Activated naive CD4-positive, alpha-beta T cell treated with anti-CD3 and anti-CD28 coated beads, Interleukin-2, amount 50 U/mL, for 24 hours (primary cell): ENCODE results near the gene MXRA5.
"Not testable (repeated sequence)": the region's sequence is repeated elsewhere in the genome, so short reads cannot be mapped to it uniquely, and the experiment has no call there.

Experiments
- H3K27ac Mint-ChIP-seq: one replicate; pipeline ENCODE4 v1.8.0; 2021; ENCODE audit warnings: mild to moderate bottlenecking, mixed read lengths
- H3K27me3 Mint-ChIP-seq: one replicate; pipeline ENCODE4 v1.8.0; 2021; ENCODE audit warnings: mixed read lengths
- H3K36me3 Mint-ChIP-seq: one replicate; pipeline ENCODE4 v1.8.0; 2021; ENCODE audit warnings: mixed read lengths
- H3K4me1 Mint-ChIP-seq: one replicate; pipeline ENCODE4 v1.8.0; 2021; ENCODE audit warnings: mixed read lengths
- H3K4me3 Mint-ChIP-seq: one replicate; pipeline ENCODE4 v1.8.0; 2021; ENCODE audit warnings: mild to moderate bottlenecking, mixed read lengths
- H3K9me3 Mint-ChIP-seq: one replicate; pipeline ENCODE4 v1.8.0; 2021; ENCODE audit warnings: mixed read lengths

MXRA5 gene

GRCh38 chrX:3360881-3361280, 14.4 kb upstream of the MXRA5 start:
- H3K9me3 Mint-ChIP-seq = no peaks in the 10 kb centered on the region
- H3K27ac Mint-ChIP-seq = no peak overlapping the region
- H3K36me3 Mint-ChIP-seq = no peaks in the 10 kb centered on the region
- no peaks in the 10 kb centered on the region for H3K27me3 Mint-ChIP-seq
- H3K4me3 Mint-ChIP-seq = no peak overlapping the region
- H3K4me1 Mint-ChIP-seq = no peaks in the 10 kb centered on the region

GRCh38 chrX:3352741-3353140, 6.3 kb upstream of the MXRA5 start:
- H3K27ac Mint-ChIP-seq, H3K4me1 Mint-ChIP-seq, H3K4me3 Mint-ChIP-seq, H3K36me3 Mint-ChIP-seq, H3K27me3 Mint-ChIP-seq, H3K9me3 Mint-ChIP-seq: not testable (repeated sequence)

GRCh38 chrX:3351276-3351675, 4.8 kb upstream of the MXRA5 start:
- H3K36me3 Mint-ChIP-seq = peaks cover 2% of the 10 kb centered on the region
- peaks cover 5% of the 10 kb centered on the region for H3K27me3 Mint-ChIP-seq
- no peaks in the 10 kb centered on the region for H3K4me1 Mint-ChIP-seq
- H3K9me3 Mint-ChIP-seq = no peaks in the 10 kb centered on the region
- H3K4me3 Mint-ChIP-seq = no peak overlapping the region
- H3K27ac Mint-ChIP-seq = no peak overlapping the region

GRCh38 chrX:3348191-3348590, 1.7 kb upstream of the MXRA5 start:
- Mint-ChIP-seq H3K27ac (no peak overlapping the region), H3K4me3 (no peak overlapping the region), H3K36me3 (peaks cover 2% of the 10 kb centered on the region), H3K4me1 (no peaks in the 10 kb centered on the region), H3K27me3 (peaks cover 12% of the 10 kb centered on the region), H3K9me3 (no peaks in the 10 kb centered on the region)

GRCh38 chrX:3345281-3346191, 916 bp downstream of the MXRA5 start:
- Mint-ChIP-seq H3K36me3 (peaks cover 2% of the 10 kb centered on the region), H3K9me3 (no peaks in the 10 kb centered on the region), H3K27ac (no peak overlapping the region), H3K27me3 (peaks cover 12% of the 10 kb centered on the region), H3K4me3 (no peak overlapping the region), H3K4me1 (no peaks in the 10 kb centered on the region)

GRCh38 chrX:3343569-3343968, 2.9 kb downstream of the MXRA5 start:
- not testable (repeated sequence) for H3K4me1 Mint-ChIP-seq, H3K4me3 Mint-ChIP-seq, H3K9me3 Mint-ChIP-seq, H3K27ac Mint-ChIP-seq, H3K36me3 Mint-ChIP-seq
- H3K27me3 Mint-ChIP-seq = peaks cover 11% of the 10 kb centered on the region

GRCh38 chrX:3340016-3340415, 6.4 kb downstream of the MXRA5 start:
- Mint-ChIP-seq H3K27ac (no peak overlapping the region), H3K4me1 (no peaks in the 10 kb centered on the region), H3K9me3 (no peaks in the 10 kb centered on the region), H3K4me3 (no peak overlapping the region), H3K36me3 (no peaks in the 10 kb centered on the region), H3K27me3 (peaks cover 7% of the 10 kb centered on the region)

- no peak overlapping the region for H3K27ac Mint-ChIP-seq
- no peaks in the 10 kb centered on the region for H3K27me3 Mint-ChIP-seq
- no peaks in the 10 kb centered on the region for H3K9me3 Mint-ChIP-seq
- no peaks in the 10 kb centered on the region for H3K4me1 Mint-ChIP-seq
- no peaks in the 10 kb centered on the region for H3K36me3 Mint-ChIP-seq
- H3K4me3 Mint-ChIP-seq = no peak overlapping the region
Measured at GRCh38 chrX:3326681-3327080, 19.8 kb downstream of the MXRA5 start.

GRCh38 chrX:3320471-3321046, 25.9 kb downstream of the MXRA5 start:
- Mint-ChIP-seq H3K36me3 (no peaks in the 10 kb centered on the region), H3K27ac (no peak overlapping the region), H3K9me3 (no peaks in the 10 kb centered on the region), H3K4me3 (no peak overlapping the region), H3K4me1 (no peaks in the 10 kb centered on the region), H3K27me3 (no peaks in the 10 kb centered on the region)

GRCh38 chrX:3317191-3317718, 29.2 kb downstream of the MXRA5 start:
- Mint-ChIP-seq H3K27me3 (no peaks in the 10 kb centered on the region), H3K27ac (no peak overlapping the region), H3K4me1 (no peaks in the 10 kb centered on the region), H3K4me3 (no peak overlapping the region), H3K36me3 (no peaks in the 10 kb centered on the region), H3K9me3 (no peaks in the 10 kb centered on the region)

- Mint-ChIP-seq H3K9me3 (no peaks in the 10 kb centered on the region), H3K36me3 (no peaks in the 10 kb centered on the region)
Measured at GRCh38 chrX:3312109-3312508, 34.3 kb downstream of the MXRA5 start.

GRCh38 chrX:3307881-3308280, 38.6 kb downstream of the MXRA5 start:
- Mint-ChIP-seq H3K9me3 (no peaks in the 10 kb centered on the region), H3K4me3 (no peak overlapping the region), H3K27me3 (no peaks in the 10 kb centered on the region), H3K36me3 (no peaks in the 10 kb centered on the region), H3K27ac (no peak overlapping the region), H3K4me1 (no peaks in the 10 kb centered on the region)

More at GRCh38 chrX:3312109-3312508, 34.3 kb downstream of the MXRA5 start:
- Mint-ChIP-seq H3K4me3 (no peak overlapping the region), H3K4me1 (no peaks in the 10 kb centered on the region), H3K27me3 (no peaks in the 10 kb centered on the region), H3K27ac (no peak overlapping the region)

GRCh38 chrX:3299636-3300035, 46.8 kb downstream of the MXRA5 start:
- Mint-ChIP-seq H3K36me3 (no peaks in the 10 kb centered on the region), H3K27ac (no peak overlapping the region), H3K27me3 (no peaks in the 10 kb centered on the region), H3K4me3 (no peak overlapping the region), H3K9me3 (no peaks in the 10 kb centered on the region), H3K4me1 (no peaks in the 10 kb centered on the region)

GRCh38 chrX:3295731-3296130, 50.7 kb downstream of the MXRA5 start:
- H3K27ac Mint-ChIP-seq = no peak overlapping the region
- H3K4me3 Mint-ChIP-seq = no peak overlapping the region
- no peaks in the 10 kb centered on the region for H3K9me3 Mint-ChIP-seq
- no peaks in the 10 kb centered on the region for H3K4me1 Mint-ChIP-seq
- no peaks in the 10 kb centered on the region for H3K27me3 Mint-ChIP-seq
- no peaks in the 10 kb centered on the region for H3K36me3 Mint-ChIP-seq

- no peaks in the 10 kb centered on the region for H3K9me3 Mint-ChIP-seq
- H3K36me3 Mint-ChIP-seq = no peaks in the 10 kb centered on the region
- no peak overlapping the region for H3K4me3 Mint-ChIP-seq
- no peaks in the 10 kb centered on the region for H3K4me1 Mint-ChIP-seq
- no peak overlapping the region for H3K27ac Mint-ChIP-seq
- no peaks in the 10 kb centered on the region for H3K27me3 Mint-ChIP-seq
Measured at GRCh38 chrX:3293251-3293650, 53.2 kb downstream of the MXRA5 start.

- Mint-ChIP-seq H3K9me3 (no peaks in the 10 kb centered on the region), H3K27ac (no peak overlapping the region), H3K36me3 (no peaks in the 10 kb centered on the region), H3K4me3 (no peak overlapping the region), H3K4me1 (no peaks in the 10 kb centered on the region), H3K27me3 (no peaks in the 10 kb centered on the region)
Measured at GRCh38 chrX:3290561-3290960, 55.9 kb downstream of the MXRA5 start.
